Calu3 (cell line): Measurements from ENCODE around the gene PABPC1L. TPM values are rescaled to one million over a fixed set of nuclear protein-coding genes. Genes with fewer than 3 reads are reported as not detected.

Experiments
- BruUV-seq: library from RNA; stranded (reverse); fragments of 400-500 nt; replicated peaks from 2 replicates; lab custom pipeline; 2021; lab: Mats Ljungman, UMichigan
- CTCF ChIA-PET: fragments of 300-600 bp; sonication (Branson Sonifier 250); formaldehyde crosslinking; loops from one replicate; lab custom pipeline; 2022; ENCODE audit warnings: antibody characterized with exemption; lab: Charles Lee
- DNase-seq: peaks from one replicate; pipeline ENCODE4 v3.0.0; 2022
- H3K27ac Mint-ChIP-seq: one replicate; pipeline ENCODE4 v1.8.0; 2022; ENCODE audit warnings: mixed read lengths; ENCODE audit not compliant: unreplicated experiment
- H3K27me3 Mint-ChIP-seq: one replicate; pipeline ENCODE4 v1.8.0; 2022; ENCODE audit warnings: mixed read lengths; ENCODE audit not compliant: unreplicated experiment
- H3K36me3 Mint-ChIP-seq: one replicate; pipeline ENCODE4 v1.8.0; 2022; ENCODE audit warnings: mild to moderate bottlenecking, moderate library complexity, mixed read lengths; ENCODE audit not compliant: insufficient read depth, unreplicated experiment
- H3K4me1 Mint-ChIP-seq: one replicate; pipeline ENCODE4 v1.8.0; 2022; ENCODE audit warnings: mild to moderate bottlenecking, low read depth, mixed read lengths; ENCODE audit not compliant: unreplicated experiment
- H3K4me3 Mint-ChIP-seq: one replicate; pipeline ENCODE4 v1.8.0; 2022; ENCODE audit warnings: mild to moderate bottlenecking, low read depth, moderate library complexity, mixed read lengths; ENCODE audit not compliant: unreplicated experiment
- H3K9me3 Mint-ChIP-seq: one replicate; pipeline ENCODE4 v1.8.0; 2022; ENCODE audit warnings: low read depth, mixed read lengths; ENCODE audit not compliant: unreplicated experiment
- intact Hi-C: fragments of 100-400 bp; cut with micrococcal nuclease; formaldehyde crosslinking; loops from one replicate; pipeline ENCODE4 v1.10.0; 2022; ENCODE audit not compliant: unreplicated experiment
- total RNA-seq: library from RNA; stranded (reverse); gene quantifications from 2 replicates; pipeline ENCODE4 v1.2.3, GENCODE V29; 2022
- TF ChIP-seq, protein P1 (sequence below): fragments of 200-600 bp; IDR thresholded peaks from one replicate; pipeline ENCODE4 v1.8.0; 2022; ENCODE audit warnings: antibody characterized with exemption; ENCODE audit not compliant: unreplicated experiment

The PABPC1L gene
- total RNA-seq, 1 experiment from 2014 or later = 172 TPM

DNA sequence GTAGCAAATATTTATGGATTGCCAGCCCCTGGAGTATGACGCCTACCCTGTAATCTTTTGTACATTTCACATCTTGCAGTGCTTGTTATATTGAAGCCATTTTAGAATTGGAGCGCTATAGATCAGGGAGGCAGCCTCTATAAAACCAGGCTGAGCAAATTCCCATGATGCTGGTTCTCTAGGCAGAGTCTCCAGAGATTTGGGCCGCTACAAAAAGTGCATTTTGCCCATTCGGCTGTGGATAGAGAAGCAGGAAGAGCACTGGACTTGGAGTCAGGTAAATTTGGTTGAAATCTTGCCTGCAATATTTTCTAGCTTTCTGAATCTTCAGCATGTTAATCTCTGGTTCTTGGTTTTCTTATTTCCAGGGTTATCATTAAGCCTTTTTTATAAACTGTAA is 22.4 kb upstream of the PABPC1L start:
- Mint-ChIP-seq H3K4me1 (peaks cover 36% of the 10 kb centered on the region), H3K27me3 (no peaks in the 10 kb centered on the region), H3K4me3 (peak overlapping the region; percentile 95), H3K27ac (peak overlapping the region; percentile 90), H3K9me3 (no peaks in the 10 kb centered on the region), H3K36me3 (peaks cover 66% of the 10 kb centered on the region)
- no TSS peak for BruUV-seq
- TF ChIP-seq, protein P1, sequence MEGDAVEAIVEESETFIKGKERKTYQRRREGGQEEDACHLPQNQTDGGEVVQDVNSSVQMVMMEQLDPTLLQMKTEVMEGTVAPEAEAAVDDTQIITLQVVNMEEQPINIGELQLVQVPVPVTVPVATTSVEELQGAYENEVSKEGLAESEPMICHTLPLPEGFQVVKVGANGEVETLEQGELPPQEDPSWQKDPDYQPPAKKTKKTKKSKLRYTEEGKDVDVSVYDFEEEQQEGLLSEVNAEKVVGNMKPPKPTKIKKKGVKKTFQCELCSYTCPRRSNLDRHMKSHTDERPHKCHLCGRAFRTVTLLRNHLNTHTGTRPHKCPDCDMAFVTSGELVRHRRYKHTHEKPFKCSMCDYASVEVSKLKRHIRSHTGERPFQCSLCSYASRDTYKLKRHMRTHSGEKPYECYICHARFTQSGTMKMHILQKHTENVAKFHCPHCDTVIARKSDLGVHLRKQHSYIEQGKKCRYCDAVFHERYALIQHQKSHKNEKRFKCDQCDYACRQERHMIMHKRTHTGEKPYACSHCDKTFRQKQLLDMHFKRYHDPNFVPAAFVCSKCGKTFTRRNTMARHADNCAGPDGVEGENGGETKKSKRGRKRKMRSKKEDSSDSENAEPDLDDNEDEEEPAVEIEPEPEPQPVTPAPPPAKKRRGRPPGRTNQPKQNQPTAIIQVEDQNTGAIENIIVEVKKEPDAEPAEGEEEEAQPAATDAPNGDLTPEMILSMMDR = no peak
- no peak for DNase-seq
- intact Hi-C loops = loop anchor here (5.0 kb wide), 1 partner anchor 140 kb away; the partner anchor contains the start of gene KCNK15
- CTCF ChIA-PET = interaction anchor here (1.0 to 1.4 kb wide), 2 partner anchors 10 to 22 kb away, joined by 3 to 9 read pairs; partner anchors contain the start of gene PABPC1L

GRCh38 chr20:44888226-44889103 is 21.4 kb upstream of the PABPC1L start:
- Mint-ChIP-seq H3K4me3 (peak overlapping the region; percentile 95), H3K27ac (peak overlapping the region; percentile 75), H3K27me3 (no peaks in the 10 kb centered on the region), H3K36me3 (peaks cover 72% of the 10 kb centered on the region), H3K4me1 (peaks cover 46% of the 10 kb centered on the region), H3K9me3 (no peaks in the 10 kb centered on the region)
- intact Hi-C loops = loop anchor here (5.0 kb wide), 1 partner anchor 141 kb away; the partner anchor contains the start of gene KCNK15
- CTCF ChIA-PET = interaction anchor here (0.7 to 1.4 kb wide), 5 partner anchors 9 to 141 kb away, joined by 3 to 9 read pairs (median 4); partner anchors contain the start of gene PABPC1L
- TF ChIP-seq, protein P1 = peak; percentile 44
- DNase-seq = peak; percentile 26
- no TSS peak for BruUV-seq

DNA sequence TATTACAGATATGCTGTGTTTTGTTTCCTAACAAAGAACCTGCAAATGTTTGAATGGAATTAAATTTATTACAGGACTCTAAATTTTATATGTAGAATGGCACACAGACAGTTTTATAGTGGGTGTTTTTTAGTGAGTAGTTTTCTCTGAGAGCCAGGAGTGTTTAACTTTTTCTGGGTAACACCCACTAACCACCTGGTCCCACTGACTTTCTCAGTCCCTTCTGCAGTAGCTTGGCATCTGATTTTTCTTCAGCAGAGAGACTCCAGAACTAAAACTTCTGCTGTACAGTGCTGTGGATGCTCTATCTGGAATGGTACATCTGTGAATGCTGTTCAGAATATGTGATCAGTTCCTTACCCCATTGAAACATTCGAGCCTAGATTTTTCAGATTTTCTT is 18.0 kb upstream of the PABPC1L start:
- TF ChIP-seq, protein P1 = no peak
- Mint-ChIP-seq H3K27me3 (no peaks in the 10 kb centered on the region), H3K9me3 (no peaks in the 10 kb centered on the region), H3K36me3 (peaks cover 66% of the 10 kb centered on the region), H3K4me3 (no peak overlapping the region), H3K27ac (no peak overlapping the region), H3K4me1 (peaks cover 73% of the 10 kb centered on the region)
- no peak for DNase-seq
- intact Hi-C loops = no loop called here
- CTCF ChIA-PET = no interaction called here
- BruUV-seq = no TSS peak

- TF ChIP-seq, protein P1 = no peak
- CTCF ChIA-PET = interaction anchor here (1.0 kb wide), 1 partner anchor 8 kb away, joined by 3 read pairs; no protein-coding TSS in a partner anchor
- H3K4me3 Mint-ChIP-seq = no peak overlapping the region
- H3K9me3 Mint-ChIP-seq = no peaks in the 10 kb centered on the region
- intact Hi-C loops = no loop called here
- no TSS peak for BruUV-seq
- no peaks in the 10 kb centered on the region for H3K27me3 Mint-ChIP-seq
- peak overlapping the region; percentile 5 for H3K27ac Mint-ChIP-seq
- DNase-seq = no peak
- H3K36me3 Mint-ChIP-seq = peaks cover 37% of the 10 kb centered on the region
- H3K4me1 Mint-ChIP-seq = peaks cover 58% of the 10 kb centered on the region
These were observed 14.9 kb upstream of the PABPC1L start for GRCh38 chr20:44894959-44895358.
